Measurements from ENCODE around the gene SAMMSON. TPM values are rescaled to one million over a fixed set of nuclear protein-coding genes. Genes with fewer than 3 reads are reported as not detected.

SAMMSON gene
- total RNA-seq, 1 donor from 2014 or later = 3.4 TPM

- intact Hi-C loops (cut with DNase I) = no loop called here
- ATAC-seq = no peak
- no peak for DNase-seq (ENCODE audit: low spot score)
These were observed 73.2 kb downstream of the SAMMSON start for GRCh38 chr3:70072754-70073153.

GRCh38 chr3:70075101-70075500 is 75.6 kb downstream of the SAMMSON start:
- no peak for DNase-seq (ENCODE audit: low spot score)
- intact Hi-C loops (cut with DNase I) = no loop called here
- no peak for ATAC-seq

GRCh38 chr3:70076396-70076795 is 76.9 kb downstream of the SAMMSON start:
- ATAC-seq (no peak), DNase-seq (ENCODE audit: low spot score) (no peak)
- intact Hi-C loops (cut with DNase I) = no loop called here

- intact Hi-C loops (cut with DNase I) = no loop called here
- DNase-seq (ENCODE audit: low spot score) (no peak), ATAC-seq (no peak)
These were observed 79.2 kb downstream of the SAMMSON start for GRCh38 chr3:70078778-70079177.

- no peak for DNase-seq (ENCODE audit: low spot score)
- intact Hi-C loops (cut with DNase I) = no loop called here
- ATAC-seq = no peak
These were observed 86.1 kb downstream of the SAMMSON start for GRCh38 chr3:70085613-70086012.

- no peak for DNase-seq (ENCODE audit: low spot score)
These were observed 86.8 kb downstream of the SAMMSON start for GRCh38 chr3:70086336-70086735.

GRCh38 chr3:70090322-70090913 is 90.9 kb downstream of the SAMMSON start:
- DNase-seq (ENCODE audit: low spot score) (no peak), ATAC-seq (no peak)
- intact Hi-C loops (cut with DNase I) = no loop called here

More at GRCh38 chr3:70086336-70086735, 86.8 kb downstream of the SAMMSON start:
- no peak for ATAC-seq
- intact Hi-C loops (cut with DNase I) = no loop called here

GRCh38 chr3:70094197-70094596 is 94.7 kb downstream of the SAMMSON start:
- no peak for DNase-seq (ENCODE audit: low spot score)
- intact Hi-C loops (cut with DNase I) = no loop called here
- ATAC-seq = no peak

- intact Hi-C loops (cut with DNase I) = no loop called here
These were observed 95.7 kb downstream of the SAMMSON start for GRCh38 chr3:70095260-70095659.

GRCh38 chr3:70096376-70097066 is 97.0 kb downstream of the SAMMSON start:
- DNase-seq (ENCODE audit: low spot score) (no peak), ATAC-seq (no peak)
- intact Hi-C loops (cut with DNase I) = no loop called here

More at GRCh38 chr3:70095260-70095659, 95.7 kb downstream of the SAMMSON start:
- DNase-seq (ENCODE audit: low spot score) = no peak
- no peak for ATAC-seq

GRCh38 chr3:70097084-70097483 is 97.6 kb downstream of the SAMMSON start:
- no peak for ATAC-seq
- no peak for DNase-seq (ENCODE audit: low spot score)
- intact Hi-C loops (cut with DNase I) = no loop called here

GRCh38 chr3:70108072-70108471 is 108.5 kb downstream of the SAMMSON start:
- intact Hi-C loops (cut with DNase I) = no loop called here
- no peak for ATAC-seq
- DNase-seq (ENCODE audit: low spot score) = no peak

GRCh38 chr3:70108546-70108945 is 109.0 kb downstream of the SAMMSON start:
- no peak for DNase-seq (ENCODE audit: low spot score)
- intact Hi-C loops (cut with DNase I) = no loop called here

GRCh38 chr3:70110066-70110465 is 110.5 kb downstream of the SAMMSON start:
- no peak for DNase-seq (ENCODE audit: low spot score)
- intact Hi-C loops (cut with DNase I) = no loop called here
- no peak for ATAC-seq

More at GRCh38 chr3:70108546-70108945, 109.0 kb downstream of the SAMMSON start:
- ATAC-seq = no peak

GRCh38 chr3:70111411-70111810 is 111.9 kb downstream of the SAMMSON start:
- intact Hi-C loops (cut with DNase I) = no loop called here
- ATAC-seq (no peak), DNase-seq (ENCODE audit: low spot score) (no peak)

GRCh38 chr3:70112751-70113150 is 113.2 kb downstream of the SAMMSON start:
- ATAC-seq (no peak), DNase-seq (ENCODE audit: low spot score) (no peak)
- intact Hi-C loops (cut with DNase I) = no loop called here

GRCh38 chr3:70114431-70114830 is 114.9 kb downstream of the SAMMSON start:
- intact Hi-C loops (cut with DNase I) = no loop called here
- DNase-seq (ENCODE audit: low spot score) (no peak), ATAC-seq (no peak)

GRCh38 chr3:70119879-70120278 is 120.3 kb downstream of the SAMMSON start:
- intact Hi-C loops (cut with DNase I) = no loop called here
- ATAC-seq (no peak), DNase-seq (ENCODE audit: low spot score) (no peak)
